AG20443 (cell line): ENCODE data around the gene FMNL1.

Experiments used
- DNase-seq: peaks from one replicate; pipeline ENCODE4 v3.0.0; 2012; ENCODE audit warnings: low spot score, mixed read lengths

The FMNL1 gene

DNA sequence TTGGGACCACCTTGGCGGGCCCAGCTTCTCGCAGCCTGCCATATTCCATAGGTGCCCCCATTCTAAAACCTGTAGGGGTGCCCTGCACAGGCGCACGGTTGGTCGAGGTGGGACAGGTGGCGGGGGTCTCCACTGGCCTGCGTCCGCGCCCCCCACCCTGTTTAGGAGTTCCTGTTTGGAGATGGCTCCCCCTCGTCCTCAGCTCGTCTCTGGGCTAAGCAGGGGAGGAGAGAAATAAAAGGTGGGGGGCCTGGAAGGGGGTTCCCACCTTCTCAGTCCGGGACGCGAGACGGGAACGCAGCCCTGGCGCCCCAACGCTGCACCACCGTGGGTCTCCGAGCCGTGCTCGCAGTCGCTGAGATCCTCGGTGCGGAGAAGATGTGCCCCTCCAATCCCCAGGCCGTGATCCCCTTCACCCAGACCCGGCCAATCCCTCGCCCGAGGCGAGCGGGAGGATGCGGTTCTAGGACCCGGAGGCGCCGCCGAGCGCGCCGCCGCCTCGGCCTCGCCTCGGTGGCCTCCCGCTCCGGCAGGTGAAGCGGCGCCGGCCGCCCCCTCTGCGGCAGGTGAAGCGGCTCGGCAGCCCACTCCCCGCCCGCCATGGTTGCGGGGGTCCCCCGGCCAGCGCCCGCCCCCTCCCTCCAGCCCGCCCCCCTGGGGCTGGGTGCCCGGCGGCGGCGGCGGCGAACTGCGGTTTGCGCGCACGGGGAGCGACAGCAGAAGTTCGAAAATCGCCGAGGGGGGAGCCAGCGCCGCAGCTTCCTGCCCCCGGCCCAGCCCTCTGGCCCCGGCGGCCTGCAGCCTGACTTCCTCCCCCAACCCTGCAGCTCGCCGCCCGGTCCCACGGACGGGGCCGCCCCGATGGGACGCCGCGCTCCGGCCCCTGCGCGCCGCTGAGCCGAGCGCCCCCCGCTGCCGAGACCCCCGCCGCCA lies at the start of gene FMNL1:
Gene FMNL1, plus strand, starts transcription at position 805 of the 933 bp plus-strand sequence. CDS start 240 bp downstream, outside the sequence.
- DNase-seq: peak; percentile 56

DNA sequence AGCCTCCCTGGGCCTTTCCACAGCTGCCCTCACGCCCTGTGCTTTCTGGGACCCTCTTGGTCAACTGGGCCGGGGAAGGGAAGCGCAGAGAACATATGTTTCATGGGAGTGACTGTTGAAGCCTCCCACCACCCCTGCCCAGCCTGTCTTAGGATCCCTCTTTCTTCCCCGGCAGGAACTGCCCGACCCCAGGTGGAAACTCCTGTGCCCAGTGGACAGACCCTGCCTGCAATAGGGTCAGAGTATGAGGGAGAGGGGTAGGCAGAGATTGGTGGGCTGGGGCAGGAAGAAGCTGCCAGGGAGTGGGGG lies 49.5 kb upstream of the FMNL1 start:
- no peak for DNase-seq

- DNase-seq: peak; percentile 80
Observed at GRCh38 chr17:45172541-45173286, 49.0 kb upstream of the FMNL1 start.

- no peak for DNase-seq
Observed at GRCh38 chr17:45175759-45176115, 45.9 kb upstream of the FMNL1 start.

DNA sequence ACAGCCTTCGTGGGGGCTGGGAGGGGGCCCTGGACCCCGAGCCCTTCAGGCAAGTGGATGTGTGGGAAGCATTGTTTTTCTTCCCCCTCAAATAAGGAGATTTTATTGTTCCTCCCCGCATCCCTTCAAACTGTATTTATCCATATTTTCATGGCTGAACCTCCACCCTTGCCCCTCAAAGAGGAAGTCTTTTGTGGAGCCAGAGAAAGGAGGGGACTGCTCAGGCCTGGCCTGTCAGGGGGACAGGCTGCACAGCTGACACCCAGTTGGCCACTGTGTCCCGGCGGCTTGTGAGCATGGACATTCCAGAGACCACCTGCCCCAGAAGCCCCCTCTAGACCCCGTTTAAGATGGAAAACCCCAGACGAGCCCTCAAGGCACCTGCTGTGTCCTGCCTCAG lies 44.1 kb upstream of the FMNL1 start:
- no peak for DNase-seq

- DNase-seq: no peak
Observed at GRCh38 chr17:45184144-45184543, 37.5 kb upstream of the FMNL1 start.

DNA sequence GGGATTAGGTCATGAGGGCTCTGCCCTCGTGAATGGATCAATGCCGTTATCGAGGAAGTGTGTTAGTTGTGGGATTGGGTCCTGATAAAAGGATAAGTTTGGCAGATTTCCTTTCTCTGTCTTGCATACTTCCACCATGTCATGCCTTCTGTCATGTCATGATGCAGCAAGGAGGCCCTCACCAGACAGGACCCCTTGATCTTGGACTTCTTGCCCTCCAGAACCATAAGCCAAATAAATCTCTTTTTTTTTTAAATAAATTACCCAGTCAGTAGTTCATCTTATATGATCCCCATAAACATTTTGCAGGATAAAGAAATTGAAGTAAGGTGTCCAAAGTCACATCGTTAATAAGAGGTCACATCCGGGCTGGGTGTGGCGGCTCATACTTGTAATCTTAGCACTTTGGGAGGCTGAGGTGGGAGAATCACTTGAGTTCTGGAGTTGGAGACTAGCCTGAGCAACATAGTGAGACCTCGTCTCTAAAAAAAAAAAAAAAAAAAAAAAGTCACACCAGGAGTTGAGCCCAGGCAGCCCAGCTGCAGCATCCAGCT lies 34.8 kb upstream of the FMNL1 start:
- DNase-seq: no peak

GRCh38 chr17:45189009-45189408 lies 32.7 kb upstream of the FMNL1 start:
- no peak for DNase-seq

DNA sequence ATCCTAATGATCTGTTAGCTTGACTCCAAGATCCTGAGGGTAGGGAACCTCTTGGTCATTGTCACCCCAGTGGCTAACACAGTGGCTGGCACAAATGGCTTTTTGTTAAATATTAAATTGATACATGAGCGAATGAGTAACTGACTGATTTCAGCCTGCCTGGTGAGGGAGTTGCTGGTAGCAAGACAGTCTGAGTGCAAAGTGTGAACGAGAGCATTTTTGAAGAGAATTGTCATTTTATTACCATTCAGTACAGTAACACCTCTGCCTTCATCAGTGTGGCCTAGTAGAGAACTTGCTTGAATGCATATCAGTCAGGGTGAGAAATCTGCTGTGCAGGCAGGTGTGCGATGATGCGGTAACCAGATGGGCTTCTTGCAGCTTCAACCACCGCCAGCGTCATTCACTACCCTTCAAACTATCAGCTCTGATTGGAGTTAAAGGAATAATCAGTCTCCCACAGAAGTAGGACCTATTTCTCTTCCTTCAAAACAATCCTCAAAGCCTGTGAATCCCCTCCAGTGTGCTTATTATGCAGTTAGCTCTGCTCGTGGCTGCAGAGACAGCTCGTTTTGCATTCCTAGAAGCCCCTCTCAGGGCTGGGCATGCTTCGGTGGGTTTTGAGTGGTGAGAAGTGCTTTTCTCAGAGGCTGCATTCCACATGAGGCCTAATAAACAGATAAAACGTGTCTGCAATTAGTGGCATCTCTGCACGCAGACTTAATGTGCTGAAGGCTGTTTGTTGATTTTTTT lies 31.0 kb upstream of the FMNL1 start:
- no peak for DNase-seq

DNA sequence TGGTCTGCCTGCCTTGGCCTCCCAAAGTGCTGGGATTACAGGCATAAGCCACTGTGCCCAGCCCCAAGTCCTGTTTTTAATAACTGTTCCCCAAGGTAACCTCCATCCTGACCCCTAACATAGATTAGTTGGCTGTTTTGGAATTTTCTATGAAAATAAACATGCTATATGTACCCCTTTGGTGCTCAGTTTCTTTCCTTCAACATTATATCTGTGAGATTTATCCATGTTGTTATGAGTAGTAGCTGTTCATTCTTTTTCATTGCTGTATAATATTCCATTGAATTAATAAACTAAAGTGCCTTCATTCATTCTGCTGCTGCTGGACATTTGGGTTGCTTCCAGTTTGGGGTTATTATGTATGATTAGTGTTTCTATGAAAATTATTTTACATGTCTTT lies 26.3 kb upstream of the FMNL1 start:
- DNase-seq: no peak

- DNase-seq: no peak
Observed at GRCh38 chr17:45197108-45197507, 24.6 kb upstream of the FMNL1 start.

DNA sequence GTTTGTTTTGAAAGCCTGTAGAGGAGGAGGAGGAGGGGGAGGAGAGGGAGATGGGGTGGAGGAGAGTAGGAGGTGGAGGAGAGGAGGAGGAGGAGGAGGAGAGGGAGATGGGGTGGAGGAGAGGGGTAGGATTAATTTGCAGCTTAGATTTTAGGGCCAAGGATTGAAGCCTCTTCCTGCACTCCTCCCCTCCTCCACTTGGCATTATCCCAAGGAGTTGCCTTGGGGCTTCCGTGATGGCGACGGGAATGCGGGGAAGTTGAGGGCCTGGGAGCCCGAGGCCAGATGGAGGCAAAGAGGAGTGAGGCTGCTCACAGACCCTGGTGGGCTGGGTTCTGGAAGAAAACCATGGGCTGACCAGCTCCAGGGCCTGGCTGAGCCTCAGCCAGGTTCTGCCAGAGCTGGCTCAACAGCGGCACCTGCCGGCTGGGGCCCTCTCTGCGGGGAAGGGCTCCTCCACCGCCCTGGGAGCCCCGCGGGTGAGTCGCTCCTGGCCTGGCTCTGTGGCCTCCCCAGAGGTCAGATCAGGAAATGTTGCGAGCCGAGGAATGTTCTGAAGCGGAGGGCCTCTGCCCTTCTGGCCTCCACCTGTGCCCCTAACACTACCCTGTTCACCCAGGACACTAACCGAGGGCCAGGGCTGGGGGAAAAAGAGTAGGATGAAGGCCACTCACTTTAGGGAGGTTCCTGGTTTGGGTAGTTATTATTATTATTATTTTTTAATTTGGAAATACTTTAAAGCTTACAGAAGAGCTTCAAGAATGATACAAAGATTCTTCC lies 23.9 kb upstream of the FMNL1 start:
- DNase-seq: peak; percentile 96

- DNase-seq: no peak
Observed at GRCh38 chr17:45200701-45201100, 21.0 kb upstream of the FMNL1 start.

DNA sequence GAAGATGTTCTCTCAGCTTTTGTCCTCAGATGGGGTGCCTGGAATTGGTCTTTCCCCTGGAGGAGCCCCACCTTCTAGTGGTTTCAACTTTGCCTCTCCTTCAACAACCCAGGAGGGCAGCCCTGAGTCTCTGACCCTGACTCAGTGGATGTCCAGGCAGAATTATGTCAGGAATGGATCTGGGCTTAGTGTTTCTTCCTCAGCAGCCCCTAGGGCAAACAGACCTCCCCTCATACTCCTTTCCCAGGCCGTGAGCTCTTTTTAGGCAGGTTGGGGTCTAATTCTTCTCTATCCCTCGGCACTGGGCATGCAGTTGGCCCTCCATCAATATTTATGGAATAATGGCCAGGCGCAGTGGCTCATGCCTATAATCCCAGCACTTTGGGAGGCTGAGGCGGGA lies 20.2 kb upstream of the FMNL1 start:
- DNase-seq: no peak

GRCh38 chr17:45201880-45202279 lies 19.8 kb upstream of the FMNL1 start:
- peak; percentile 68 for DNase-seq

DNA sequence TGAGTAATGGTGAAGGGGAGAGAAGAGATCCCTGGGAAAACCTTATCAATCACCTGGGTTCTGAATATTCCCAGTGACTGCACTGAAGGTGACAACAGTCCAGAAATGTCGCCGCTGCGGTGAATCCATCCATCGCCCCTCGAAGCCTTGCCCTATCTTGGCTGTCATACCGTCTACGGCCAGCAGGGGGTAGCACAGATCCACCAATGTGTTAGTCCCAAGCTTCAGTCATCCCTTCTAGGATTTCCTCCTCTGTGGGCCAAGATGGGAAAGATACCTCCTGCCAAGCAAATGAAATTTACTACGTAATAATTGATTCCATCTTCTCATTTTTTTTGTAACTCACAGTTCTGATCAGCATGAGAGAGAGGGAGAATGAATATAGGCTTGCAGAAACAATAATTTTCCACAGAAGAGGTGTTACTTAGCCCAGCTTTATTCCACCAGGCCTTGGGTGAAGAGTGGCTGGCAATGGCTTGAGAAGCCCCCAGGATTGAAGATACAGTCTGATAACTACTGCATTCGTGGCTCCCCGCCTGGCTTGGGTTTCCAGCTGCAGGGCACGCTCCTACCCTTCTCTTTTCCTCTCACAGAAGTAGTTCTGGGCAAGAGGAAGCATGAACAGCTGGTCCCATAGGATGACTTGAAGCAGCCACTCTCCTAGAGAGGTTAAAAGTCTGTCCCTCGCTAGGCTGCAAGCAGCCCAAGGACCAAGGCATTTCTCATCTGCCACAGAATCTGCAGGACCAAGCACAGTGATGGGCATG lies 2.6 kb upstream of the FMNL1 start:
- DNase-seq: peak; percentile 85

- DNase-seq: no peak
Observed at GRCh38 chr17:45220079-45220478, 1.6 kb upstream of the FMNL1 start.

DNA sequence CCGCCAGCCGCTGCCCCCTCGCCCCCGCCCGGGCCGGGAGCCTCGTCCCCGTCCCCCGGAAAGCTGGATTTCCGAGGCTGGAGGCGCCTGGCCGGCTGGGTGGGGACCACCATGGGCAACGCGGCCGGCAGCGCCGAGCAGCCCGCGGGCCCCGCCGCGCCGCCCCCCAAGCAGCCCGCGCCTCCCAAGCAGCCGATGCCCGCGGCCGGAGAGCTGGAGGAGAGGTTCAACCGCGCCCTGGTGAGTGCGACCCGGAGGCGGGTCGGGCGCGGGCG lies 266 bp downstream of the FMNL1 start:
- DNase-seq: no peak

- no peak for DNase-seq
Observed at GRCh38 chr17:45222289-45222995, 757 bp downstream of the FMNL1 start.

DNA sequence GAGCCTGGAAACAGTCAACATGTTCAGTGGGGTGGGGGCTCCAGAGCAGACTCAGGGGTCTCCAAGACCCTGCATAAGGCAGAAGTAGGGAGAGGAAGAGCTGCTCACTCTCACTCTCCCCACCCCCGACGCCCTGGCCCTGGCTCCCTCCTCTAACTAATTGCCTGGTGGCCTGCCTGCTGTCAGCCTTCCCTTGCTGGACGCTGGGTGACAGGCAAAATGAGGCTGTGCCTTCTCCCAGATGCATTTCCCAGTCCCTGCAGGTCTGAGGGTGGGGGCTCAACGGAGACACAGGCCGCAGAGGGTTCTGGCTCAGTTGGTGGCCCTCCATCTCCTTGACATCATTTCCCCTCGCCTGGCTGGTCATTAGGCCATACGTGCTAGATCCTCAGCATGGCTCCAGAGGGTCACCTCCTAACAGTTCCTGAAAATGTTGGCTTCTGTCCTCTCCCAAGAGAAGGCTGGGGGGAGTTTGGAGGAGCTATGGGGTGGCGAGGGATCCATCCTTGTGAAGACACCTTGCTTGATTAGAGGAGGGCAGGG lies 1.4 kb downstream of the FMNL1 start:
- no peak for DNase-seq
